Colonic mucosa (tissue), 4 donors: ENCODE results near the gene OSM. TPM values are rescaled to one million over a fixed set of nuclear protein-coding genes. Genes with fewer than 3 reads are reported as not detected.
"Not testable (repeated sequence)": the region's sequence is repeated elsewhere in the genome, so short reads cannot be mapped to it uniquely, and the experiment has no call there.

ENCODE experiments used
- DNase-seq: peaks from one replicate; pipeline ENCODE4 v3.0.0-alpha.2; 2020
- H3K27ac ChIP-seq: fragments of 200-600 bp; one replicate; pipeline ENCODE4 v1.8.0; 2021
- H3K27me3 ChIP-seq: fragments of 200-600 bp; one replicate; pipeline ENCODE4 v1.8.0; 2021
- H3K36me3 ChIP-seq: fragments of 200-600 bp; one replicate; pipeline ENCODE4 v1.8.0; 2021
- H3K4me1 ChIP-seq: fragments of 200-600 bp; one replicate; pipeline ENCODE4 v1.8.0; 2021; ENCODE audit warnings: mild to moderate bottlenecking
- H3K4me3 ChIP-seq: fragments of 200-600 bp; one replicate; pipeline ENCODE4 v1.8.0; 2021
- H3K9ac ChIP-seq, 2 donors: one replicate each; pipeline ENCODE4 v1.7.0; 2013; ENCODE audit warnings: control low read depth in 2 of 2, low read depth in 2 of 2, low read length in 2 of 2
- H3K9me3 ChIP-seq: fragments of 200-600 bp; one replicate; pipeline ENCODE4 v1.8.0; 2021
- intact Hi-C: fragments of 100-400 bp; cut with DNase I; formaldehyde crosslinking; loops from one replicate; pipeline ENCODE4 v1.14.1; 2022
- total RNA-seq, 2 donors: library from RNA; stranded (reverse); fragmentation: NEBNext Ultra II Directional in 1 of 2; extraction: Animal tissue kit (Norgen Biotek cat#: 25700) in 1 of 2; gene quantifications; one replicate each; pipeline ENCODE4 v1.2.1, GENCODE V29; 2021
- TF ChIP-seq, protein P1 (sequence below): fragments of 200-600 bp; IDR thresholded peaks from one replicate; pipeline ENCODE4 v1.8.0; 2022; ENCODE audit warnings: antibody characterized with exemption, mild to moderate bottlenecking
- donor health status: healthy.
- donor health status: DM: no; HTN: no; CAD: no.
- donor health status: DM: no; HTN: no; CAD: no.

The OSM gene
- total RNA-seq, 2 donors from 2014 or later = 0.21 to 0.44 TPM

DNA sequence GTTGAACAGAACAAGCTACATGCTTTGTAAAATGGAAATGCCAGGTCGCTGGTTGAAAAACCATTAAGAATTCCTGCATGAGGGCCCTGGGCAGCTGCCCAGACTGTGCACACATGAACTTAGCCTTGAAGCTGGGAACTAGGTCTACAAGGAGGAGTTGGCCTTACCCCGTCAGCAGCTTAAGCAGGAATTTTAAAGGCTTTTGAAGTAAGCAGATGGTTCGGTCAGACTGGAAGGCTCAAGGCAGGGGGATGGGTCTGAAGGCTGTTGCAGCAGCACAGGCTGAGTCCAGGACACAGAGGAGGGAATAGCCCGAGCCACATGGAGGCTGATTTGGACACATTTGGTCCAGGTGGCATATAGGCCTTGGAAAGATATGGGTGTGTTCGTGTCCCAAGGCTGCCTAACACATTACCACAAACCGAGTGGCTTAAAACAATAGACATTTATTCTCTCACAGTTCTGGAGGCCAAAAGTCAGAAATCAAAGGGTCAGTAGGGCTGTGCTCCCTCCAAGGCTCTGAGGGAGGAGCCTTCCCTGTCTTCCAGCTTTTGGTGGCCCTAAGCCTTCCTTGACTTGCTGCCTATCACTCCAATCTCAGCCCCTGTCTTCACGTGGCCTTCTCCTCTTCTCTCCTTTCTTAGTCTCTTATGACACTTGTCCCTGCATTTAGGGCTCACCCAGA is 31.7 kb downstream of the OSM start:
- DNase-seq = no peak
- Histone ChIP-seq H3K36me3 (no peaks in the 10 kb centered on the region), H3K27me3 (no peaks in the 10 kb centered on the region), H3K27ac (no peak overlapping the region), H3K4me1 (no peaks in the 10 kb centered on the region), H3K4me3 (no peak overlapping the region), H3K9me3 (no peaks in the 10 kb centered on the region), H3K9ac (no peak overlapping the region)
- intact Hi-C loops = no loop called here
- TF ChIP-seq, protein P1, sequence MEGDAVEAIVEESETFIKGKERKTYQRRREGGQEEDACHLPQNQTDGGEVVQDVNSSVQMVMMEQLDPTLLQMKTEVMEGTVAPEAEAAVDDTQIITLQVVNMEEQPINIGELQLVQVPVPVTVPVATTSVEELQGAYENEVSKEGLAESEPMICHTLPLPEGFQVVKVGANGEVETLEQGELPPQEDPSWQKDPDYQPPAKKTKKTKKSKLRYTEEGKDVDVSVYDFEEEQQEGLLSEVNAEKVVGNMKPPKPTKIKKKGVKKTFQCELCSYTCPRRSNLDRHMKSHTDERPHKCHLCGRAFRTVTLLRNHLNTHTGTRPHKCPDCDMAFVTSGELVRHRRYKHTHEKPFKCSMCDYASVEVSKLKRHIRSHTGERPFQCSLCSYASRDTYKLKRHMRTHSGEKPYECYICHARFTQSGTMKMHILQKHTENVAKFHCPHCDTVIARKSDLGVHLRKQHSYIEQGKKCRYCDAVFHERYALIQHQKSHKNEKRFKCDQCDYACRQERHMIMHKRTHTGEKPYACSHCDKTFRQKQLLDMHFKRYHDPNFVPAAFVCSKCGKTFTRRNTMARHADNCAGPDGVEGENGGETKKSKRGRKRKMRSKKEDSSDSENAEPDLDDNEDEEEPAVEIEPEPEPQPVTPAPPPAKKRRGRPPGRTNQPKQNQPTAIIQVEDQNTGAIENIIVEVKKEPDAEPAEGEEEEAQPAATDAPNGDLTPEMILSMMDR = no peak

DNA sequence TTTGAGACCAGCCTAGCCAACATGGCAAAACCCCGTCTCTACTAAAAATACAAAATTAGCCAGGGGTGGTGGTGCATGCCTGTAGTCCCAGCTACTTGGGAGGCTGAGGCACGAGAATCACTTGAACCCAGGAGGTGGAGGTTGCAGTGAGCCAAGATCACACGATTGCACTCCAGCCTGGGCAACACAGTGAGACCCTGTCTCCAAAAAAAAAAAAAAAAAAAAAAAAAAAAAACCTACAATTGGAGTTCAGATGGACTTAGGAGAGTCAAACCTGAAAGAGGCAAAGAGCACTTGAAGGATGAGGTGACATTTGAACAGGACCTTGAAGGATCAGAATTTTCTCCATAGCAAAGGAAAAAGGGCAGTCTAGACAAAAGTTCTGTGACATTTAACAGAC is 32.3 kb downstream of the OSM start:
- H3K36me3 ChIP-seq, H3K4me1 ChIP-seq, H3K27me3 ChIP-seq, H3K9ac ChIP-seq, H3K9me3 ChIP-seq, H3K27ac ChIP-seq, H3K4me3 ChIP-seq, intact Hi-C loops, DNase-seq: not testable (repeated sequence)

DNA sequence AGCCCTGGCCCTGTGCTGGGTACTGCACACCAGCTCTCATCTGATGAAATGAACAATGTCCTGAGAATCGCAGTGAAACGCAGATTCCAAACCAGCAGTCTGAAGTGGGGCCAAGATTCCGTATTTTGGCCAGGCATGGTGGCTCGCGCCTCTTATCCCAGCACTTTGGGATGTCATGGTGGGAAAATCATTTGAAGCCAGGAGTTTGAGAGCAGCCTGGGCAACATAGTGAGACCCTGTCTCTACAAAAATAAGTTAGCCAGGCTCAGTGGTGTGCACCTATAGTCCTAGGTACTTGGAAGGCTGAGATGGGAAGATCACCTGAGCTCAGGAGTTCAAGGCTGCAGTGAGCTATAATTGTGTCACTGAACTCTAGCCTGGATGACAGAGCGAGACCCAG is 33.1 kb downstream of the OSM start:
- H3K4me3 ChIP-seq = no peak overlapping the region
- no peaks in the 10 kb centered on the region for H3K36me3 ChIP-seq
- no peak for DNase-seq
- H3K27me3 ChIP-seq = no peaks in the 10 kb centered on the region
- no peak overlapping the region for H3K27ac ChIP-seq
- no peaks in the 10 kb centered on the region for H3K9me3 ChIP-seq
- H3K4me1 ChIP-seq = no peaks in the 10 kb centered on the region
- no peak overlapping the region for H3K9ac ChIP-seq
- intact Hi-C loops = no loop called here
- TF ChIP-seq, protein P1 = no peak

DNA sequence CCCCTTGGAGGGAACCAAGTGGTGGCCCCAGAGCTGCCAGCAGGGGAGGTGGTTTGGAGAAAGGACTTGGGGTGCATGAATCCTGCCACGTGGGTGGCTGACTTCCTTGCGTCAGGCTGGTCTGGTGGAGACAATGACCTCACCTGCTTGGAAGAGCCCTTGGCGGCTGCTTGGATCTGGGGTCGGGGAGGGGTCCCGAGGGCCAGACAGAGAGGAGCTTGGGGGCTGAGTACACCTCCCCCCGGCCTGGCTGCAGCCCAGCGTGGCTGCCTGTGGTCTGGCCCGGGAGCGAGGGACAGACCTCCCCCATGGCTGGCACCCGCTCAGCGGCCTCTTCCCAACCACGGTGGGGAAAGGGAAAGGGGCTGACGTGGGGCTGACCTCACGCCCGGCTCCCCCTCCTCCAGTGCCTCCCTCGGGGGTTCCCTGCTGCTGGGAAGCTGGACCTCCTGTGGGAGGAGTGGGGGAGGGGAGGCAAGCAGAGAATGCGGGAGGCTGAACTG is 33.9 kb downstream of the OSM start:
- Histone ChIP-seq H3K27me3 (no peaks in the 10 kb centered on the region), H3K27ac (no peak overlapping the region), H3K9ac (no peak overlapping the region), H3K9me3 (no peaks in the 10 kb centered on the region), H3K36me3 (no peaks in the 10 kb centered on the region), H3K4me3 (no peak overlapping the region), H3K4me1 (no peaks in the 10 kb centered on the region)
- intact Hi-C loops = no loop called here
- TF ChIP-seq, protein P1 = no peak
- no peak for DNase-seq

DNA sequence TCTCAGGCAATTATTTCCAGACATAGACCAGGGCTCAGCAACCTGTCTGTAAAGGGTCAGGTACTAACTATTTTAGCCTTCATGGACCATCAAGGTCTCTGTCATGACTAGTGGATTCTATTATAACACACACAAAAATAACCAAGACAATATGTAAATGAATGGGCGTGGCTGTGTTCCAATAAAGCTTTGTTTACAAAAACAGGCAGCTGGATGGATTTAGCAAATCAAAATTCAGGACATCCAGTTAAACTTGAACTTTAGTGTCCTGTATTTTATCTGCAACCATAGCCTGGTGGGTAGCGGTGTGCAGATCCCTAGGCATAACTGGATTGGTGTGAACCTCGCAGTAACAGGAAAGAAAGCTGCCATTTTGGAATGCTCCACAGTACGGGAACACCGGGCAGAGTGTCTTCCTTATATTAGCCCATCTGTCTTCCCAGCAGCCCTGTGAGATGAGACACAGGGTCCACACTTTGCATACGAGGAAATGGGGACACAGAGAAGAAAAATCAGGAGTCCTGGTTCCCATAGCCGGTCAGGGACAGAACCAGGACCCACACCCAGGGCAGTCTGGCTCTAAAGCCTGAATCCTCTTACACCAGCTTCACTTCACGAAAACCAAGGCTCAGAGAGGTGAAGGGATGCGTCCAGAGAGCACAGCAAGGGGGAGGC is 35.7 kb downstream of the OSM start:
- Histone ChIP-seq H3K4me1 (no peaks in the 10 kb centered on the region), H3K27ac (no peak overlapping the region), H3K9ac (no peak overlapping the region), H3K4me3 (no peak overlapping the region), H3K9me3 (no peaks in the 10 kb centered on the region), H3K27me3 (no peaks in the 10 kb centered on the region), H3K36me3 (no peaks in the 10 kb centered on the region)
- TF ChIP-seq, protein P1 = no peak
- no peak for DNase-seq
- intact Hi-C loops = no loop called here

DNA sequence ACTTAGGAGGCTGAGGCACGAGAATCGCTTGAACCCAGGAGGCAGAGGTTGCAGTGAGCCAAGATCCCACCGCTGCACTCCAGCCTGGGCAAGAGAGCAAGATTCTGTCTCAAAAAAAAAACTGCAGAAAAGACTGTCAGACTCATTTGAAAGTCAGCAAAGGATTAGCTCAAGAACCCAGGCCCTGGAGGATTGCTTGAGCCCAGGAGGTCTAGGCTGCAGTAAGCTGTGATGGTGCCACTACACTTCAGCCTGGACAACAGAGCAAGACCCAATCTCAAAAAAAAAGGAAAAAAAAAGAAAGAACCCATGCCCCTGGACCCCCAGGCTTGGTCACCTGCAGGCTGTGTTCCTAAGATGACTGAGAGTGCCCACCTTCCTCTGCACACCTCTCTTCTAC is 36.3 kb downstream of the OSM start:
- H3K4me3 ChIP-seq = no peak overlapping the region
- intact Hi-C loops = no loop called here
- no peaks in the 10 kb centered on the region for H3K36me3 ChIP-seq
- no peak overlapping the region for H3K9ac ChIP-seq
- H3K27me3 ChIP-seq = no peaks in the 10 kb centered on the region
- H3K9me3 ChIP-seq = no peaks in the 10 kb centered on the region
- TF ChIP-seq, protein P1 = no peak
- H3K27ac ChIP-seq = no peak overlapping the region
- no peaks in the 10 kb centered on the region for H3K4me1 ChIP-seq
- no peak for DNase-seq
